GM18951 (cell line): ENCODE results near the gene FBXW4.

Experiments used
- POLR2A ChIP-seq: IDR thresholded peaks from 4 replicates; pipeline ENCODE4 v1.6.1; 2011; ENCODE audit warnings: mild to moderate bottlenecking; ENCODE audit not compliant: insufficient read length, insufficient read depth; ENCODE audit errors: extremely low read depth
- in situ Hi-C: fragments of 300-500 bp; cut with MboI; formaldehyde crosslinking; loops from one replicate; pipeline ENCODE4 v1.12.0; 2022; ENCODE audit warnings: low sequenced_read_pairs, mixed read lengths, inconsistent platforms; ENCODE audit not compliant: unreplicated experiment

Gene FBXW4

GRCh38 chr10:101566333-101567164, 128.4 kb downstream of the FBXW4 start:
- in situ Hi-C loops: loop anchor here (5.0 kb wide), 1 partner anchor 349 kb away; no protein-coding TSS in a partner anchor
- TF ChIP-seq POLR2A: no peak

GRCh38 chr10:101565936-101566332, 129.0 kb downstream of the FBXW4 start:
- TF ChIP-seq POLR2A: no peak
- in situ Hi-C loops: loop anchor here (5.0 kb wide), 1 partner anchor 349 kb away; no protein-coding TSS in a partner anchor

- in situ Hi-C loops: loop anchor here (5.0 kb wide), 1 partner anchor 348 kb away; no protein-coding TSS in a partner anchor
- TF ChIP-seq POLR2A: no peak
These were observed 129.5 kb downstream of the FBXW4 start for GRCh38 chr10:101565370-101565900.

- in situ Hi-C loops: no loop called here
- no peak for TF ChIP-seq POLR2A
These were observed 130.4 kb downstream of the FBXW4 start for GRCh38 chr10:101564490-101564991.

GRCh38 chr10:101563497-101564040, 131.4 kb downstream of the FBXW4 start:
- in situ Hi-C loops: no loop called here
- TF ChIP-seq POLR2A: no peak

- in situ Hi-C loops: no loop called here
- no peak for TF ChIP-seq POLR2A
These were observed 132.0 kb downstream of the FBXW4 start for GRCh38 chr10:101563007-101563406.

- TF ChIP-seq POLR2A: no peak
- in situ Hi-C loops: no loop called here
These were observed 132.7 kb downstream of the FBXW4 start for GRCh38 chr10:101562231-101562630.

- in situ Hi-C loops: no loop called here
- no peak for TF ChIP-seq POLR2A
These were observed 133.7 kb downstream of the FBXW4 start for GRCh38 chr10:101561068-101561915.
